Measurements from ENCODE around the gene TTC23. TPM values are rescaled to one million over a fixed set of nuclear protein-coding genes. Genes with fewer than 3 reads are reported as not detected.

TTC23 gene
- total RNA-seq, 1 experiment from 2014 or later: 17.8 TPM

GRCh38 chr15:99121207-99121606 is 128.2 kb downstream of the TTC23 start:
- H3K27ac Mint-ChIP-seq: no peak overlapping the region
- DNase-seq (ENCODE audit: low spot score): no peak
- no peaks in the 10 kb centered on the region for H3K9me3 Mint-ChIP-seq
- CTCF ChIA-PET: interaction anchor here (1.3 kb wide), 2 partner anchors 21 to 44 kb away, joined by 3 to 6 read pairs; no protein-coding TSS in a partner anchor
- peaks cover 24% of the 10 kb centered on the region for H3K4me1 Mint-ChIP-seq
- POLR2A ChIA-PET: no interaction called here
- ATAC-seq: peak; percentile 10; the same call in 1 of the 2 replicates
- no peak for TF ChIP-seq JAZF1 (CRISPR knock-in tag; IDR thresholded peaks at IDR 0.05)
- TF ChIP-seq ATF3 (CRISPR knock-in tag; conservative IDR thresholded peaks at IDR 0.05): no peak
- TF ChIP-seq NR2C2 (CRISPR knock-in tag; IDR thresholded peaks at IDR 0.05): no peak
- TF ChIP-seq MAX (CRISPR knock-in tag; IDR thresholded peaks at IDR 0.05): no peak
- TF ChIP-seq ESRRA (CRISPR knock-in tag; IDR thresholded peaks at IDR 0.05; ENCODE audit: borderline replicate concordance): no peak
- TF ChIP-seq, protein P1, sequence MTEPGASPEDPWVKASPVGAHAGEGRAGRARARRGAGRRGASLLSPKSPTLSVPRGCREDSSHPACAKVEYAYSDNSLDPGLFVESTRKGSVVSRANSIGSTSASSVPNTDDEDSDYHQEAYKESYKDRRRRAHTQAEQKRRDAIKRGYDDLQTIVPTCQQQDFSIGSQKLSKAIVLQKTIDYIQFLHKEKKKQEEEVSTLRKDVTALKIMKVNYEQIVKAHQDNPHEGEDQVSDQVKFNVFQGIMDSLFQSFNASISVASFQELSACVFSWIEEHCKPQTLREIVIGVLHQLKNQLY (CRISPR knock-in tag; IDR thresholded peaks at IDR 0.05): no peak
- TF ChIP-seq MXD4 (CRISPR knock-in tag; IDR thresholded peaks at IDR 0.05; ENCODE audit: borderline replicate concordance): no peak
- no peak for TF ChIP-seq ELF4 (CRISPR knock-in tag; IDR thresholded peaks at IDR 0.05; ENCODE audit: low read depth)
- TF ChIP-seq, protein P2, sequence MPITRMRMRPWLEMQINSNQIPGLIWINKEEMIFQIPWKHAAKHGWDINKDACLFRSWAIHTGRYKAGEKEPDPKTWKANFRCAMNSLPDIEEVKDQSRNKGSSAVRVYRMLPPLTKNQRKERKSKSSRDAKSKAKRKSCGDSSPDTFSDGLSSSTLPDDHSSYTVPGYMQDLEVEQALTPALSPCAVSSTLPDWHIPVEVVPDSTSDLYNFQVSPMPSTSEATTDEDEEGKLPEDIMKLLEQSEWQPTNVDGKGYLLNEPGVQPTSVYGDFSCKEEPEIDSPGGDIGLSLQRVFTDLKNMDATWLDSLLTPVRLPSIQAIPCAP (CRISPR knock-in tag; IDR thresholded peaks at IDR 0.05): no peak
- no peak for TF ChIP-seq GRHL2 (CRISPR knock-in tag; IDR thresholded peaks at IDR 0.05; ENCODE audit: insufficient replicate concordance, severe bottlenecking)
- H3K36me3 Mint-ChIP-seq: no peaks in the 10 kb centered on the region
- no peak overlapping the region for H3K4me3 Mint-ChIP-seq
- no peaks in the 10 kb centered on the region; the same call in 1 of the 2 replicates for H3K27me3 Mint-ChIP-seq (ENCODE audit: low read depth)

GRCh38 chr15:99120050-99120777 is 129.2 kb downstream of the TTC23 start:
- Mint-ChIP-seq H3K9me3 (no peaks in the 10 kb centered on the region), H3K27ac (peak overlapping the region; percentile 16; the same call in 1 of the 2 replicates), H3K4me1 (peaks cover 24% of the 10 kb centered on the region), H3K27me3 (ENCODE audit: low read depth) (no peaks in the 10 kb centered on the region; the same call in 1 of the 2 replicates), H3K4me3 (no peak overlapping the region), H3K36me3 (no peaks in the 10 kb centered on the region)
- ATAC-seq (no peak), DNase-seq (ENCODE audit: low spot score) (no peak)
- ChIA-PET CTCF (interaction anchor here (0.8 to 1.3 kb wide), 4 partner anchors 15 to 43 kb away, joined by 3 to 6 read pairs (median 3); no protein-coding TSS in a partner anchor), POLR2A (no interaction called here)
- TF ChIP-seq USF2 (CRISPR knock-in tag; IDR thresholded peaks at IDR 0.05) (no peak), SMAD3 (CRISPR knock-in tag; IDR thresholded peaks at IDR 0.05; ENCODE audit: borderline replicate concordance) (no peak), ZNF121 (CRISPR knock-in tag; IDR thresholded peaks at IDR 0.05) (no peak), IRF2 (CRISPR knock-in tag; IDR thresholded peaks at IDR 0.05; ENCODE audit: borderline replicate concordance, low read depth) (no peak), ZNF219 (CRISPR knock-in tag; IDR thresholded peaks at IDR 0.05; ENCODE audit: borderline replicate concordance) (no peak), NR3C1 (CRISPR knock-in tag; conservative IDR thresholded peaks at IDR 0.05; ENCODE audit: low read depth) (no peak), RORB (CRISPR knock-in tag; IDR thresholded peaks at IDR 0.05) (no peak), ZNF317 (CRISPR knock-in tag; IDR thresholded peaks at IDR 0.05; ENCODE audit: borderline replicate concordance, low read depth) (no peak), PRRX2 (CRISPR knock-in tag; IDR thresholded peaks at IDR 0.05) (no peak), GABPB1 (CRISPR knock-in tag; IDR thresholded peaks at IDR 0.05) (no peak), TEAD1 (CRISPR knock-in tag; IDR thresholded peaks at IDR 0.05) (no peak)
- TF ChIP-seq, protein P3, sequence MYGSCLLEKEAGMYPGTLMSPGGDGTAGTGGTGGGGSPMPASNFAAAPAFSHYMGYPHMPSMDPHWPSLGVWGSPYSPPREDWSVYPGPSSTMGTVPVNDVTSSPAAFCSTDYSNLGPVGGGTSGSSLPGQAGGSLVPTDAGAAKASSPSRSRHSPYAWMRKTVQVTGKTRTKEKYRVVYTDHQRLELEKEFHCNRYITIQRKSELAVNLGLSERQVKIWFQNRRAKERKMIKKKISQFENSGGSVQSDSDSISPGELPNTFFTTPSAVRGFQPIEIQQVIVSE (CRISPR knock-in tag; IDR thresholded peaks at IDR 0.05; ENCODE audit: borderline replicate concordance): no peak
- TF ChIP-seq, protein P4, sequence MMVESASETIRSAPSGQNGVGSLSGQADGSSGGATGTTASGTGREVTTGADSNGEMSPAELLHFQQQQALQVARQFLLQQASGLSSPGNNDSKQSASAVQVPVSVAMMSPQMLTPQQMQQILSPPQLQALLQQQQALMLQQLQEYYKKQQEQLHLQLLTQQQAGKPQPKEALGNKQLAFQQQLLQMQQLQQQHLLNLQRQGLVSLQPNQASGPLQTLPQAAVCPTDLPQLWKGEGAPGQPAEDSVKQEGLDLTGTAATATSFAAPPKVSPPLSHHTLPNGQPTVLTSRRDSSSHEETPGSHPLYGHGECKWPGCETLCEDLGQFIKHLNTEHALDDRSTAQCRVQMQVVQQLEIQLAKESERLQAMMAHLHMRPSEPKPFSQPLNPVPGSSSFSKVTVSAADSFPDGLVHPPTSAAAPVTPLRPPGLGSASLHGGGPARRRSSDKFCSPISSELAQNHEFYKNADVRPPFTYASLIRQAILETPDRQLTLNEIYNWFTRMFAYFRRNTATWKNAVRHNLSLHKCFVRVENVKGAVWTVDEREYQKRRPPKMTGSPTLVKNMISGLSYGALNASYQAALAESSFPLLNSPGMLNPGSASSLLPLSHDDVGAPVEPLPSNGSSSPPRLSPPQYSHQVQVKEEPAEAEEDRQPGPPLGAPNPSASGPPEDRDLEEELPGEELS (CRISPR knock-in tag; IDR thresholded peaks at IDR 0.05): no peak
- TF ChIP-seq, protein P5, sequence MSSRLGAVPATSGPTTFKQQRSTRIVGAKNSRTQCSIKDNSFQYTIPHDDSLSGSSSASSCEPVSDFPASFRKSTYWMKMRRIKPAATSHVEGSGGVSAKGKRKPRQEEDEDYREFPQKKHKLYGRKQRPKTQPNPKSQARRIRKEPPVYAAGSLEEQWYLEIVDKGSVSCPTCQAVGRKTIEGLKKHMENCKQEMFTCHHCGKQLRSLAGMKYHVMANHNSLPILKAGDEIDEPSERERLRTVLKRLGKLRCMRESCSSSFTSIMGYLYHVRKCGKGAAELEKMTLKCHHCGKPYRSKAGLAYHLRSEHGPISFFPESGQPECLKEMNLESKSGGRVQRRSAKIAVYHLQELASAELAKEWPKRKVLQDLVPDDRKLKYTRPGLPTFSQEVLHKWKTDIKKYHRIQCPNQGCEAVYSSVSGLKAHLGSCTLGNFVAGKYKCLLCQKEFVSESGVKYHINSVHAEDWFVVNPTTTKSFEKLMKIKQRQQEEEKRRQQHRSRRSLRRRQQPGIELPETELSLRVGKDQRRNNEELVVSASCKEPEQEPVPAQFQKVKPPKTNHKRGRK (CRISPR knock-in tag; IDR thresholded peaks at IDR 0.05; ENCODE audit: borderline replicate concordance): no peak

Measured in WTC11 (cell line).